SU-DHL-6 (cell line): ENCODE data around the gene TPRX1.

Experiments used
- CTCF ChIP-seq: fragments of 200-600 bp; sonication (generic); IDR thresholded peaks from one replicate; pipeline ENCODE4 v1.5.1; 2017; ENCODE audit warnings: antibody characterized with exemption, mild to moderate bottlenecking, low read length, moderate library complexity; ENCODE audit not compliant: insufficient read depth, poor library complexity, severe bottlenecking
- EZH2phosphoT487 ChIP-seq: fragments of 200-600 bp; sonication (generic), shearing (Covaris generic); conservative IDR thresholded peaks from 2 replicates; pipeline ENCODE4 v1.6.1; 2018; ENCODE audit warnings: mild to moderate bottlenecking, antibody characterized with exemption, low read length, moderate library complexity, mixed read lengths

- TF ChIP-seq CTCF (no peak), EZH2phosphoT487 (no peak)
Measured at GRCh38 chr19:47819858-47820257, 15.5 kb upstream of the TPRX1 start.
